Activated naive CD8-positive, alpha-beta T cell treated with anti-CD3 and anti-CD28 coated beads, Interleukin-2, amount 50 U/mL, for 24 hours (primary cell): ENCODE results near the gene FRRS1.
"Not testable (repeated sequence)": the region's sequence is repeated elsewhere in the genome, so short reads cannot be mapped to it uniquely, and the experiment has no call there.

Experiments
- ATAC-seq: fragments of 150-1000 bp; cut with Tn5 transposase; one replicate; pipeline ENCODE4 v1.10.0; 2021
- DNase-seq: peaks from one replicate; pipeline ENCODE4 v3.0.0; 2021
- H3K27ac Mint-ChIP-seq: one replicate; pipeline ENCODE4 v1.8.0; 2021; ENCODE audit warnings: mild to moderate bottlenecking, mixed read lengths
- H3K27me3 Mint-ChIP-seq: one replicate; pipeline ENCODE4 v1.8.0; 2021; ENCODE audit warnings: mixed read lengths
- H3K36me3 Mint-ChIP-seq: one replicate; pipeline ENCODE4 v1.8.0; 2021; ENCODE audit warnings: low read depth, mixed read lengths
- H3K4me1 Mint-ChIP-seq: one replicate; pipeline ENCODE4 v1.8.0; 2021; ENCODE audit warnings: mixed read lengths
- H3K4me3 Mint-ChIP-seq: one replicate; pipeline ENCODE4 v1.8.0; 2021; ENCODE audit warnings: mild to moderate bottlenecking, moderate library complexity, mixed read lengths
- H3K9me3 Mint-ChIP-seq: one replicate; pipeline ENCODE4 v1.8.0; 2021; ENCODE audit warnings: mixed read lengths

FRRS1 gene

DNA sequence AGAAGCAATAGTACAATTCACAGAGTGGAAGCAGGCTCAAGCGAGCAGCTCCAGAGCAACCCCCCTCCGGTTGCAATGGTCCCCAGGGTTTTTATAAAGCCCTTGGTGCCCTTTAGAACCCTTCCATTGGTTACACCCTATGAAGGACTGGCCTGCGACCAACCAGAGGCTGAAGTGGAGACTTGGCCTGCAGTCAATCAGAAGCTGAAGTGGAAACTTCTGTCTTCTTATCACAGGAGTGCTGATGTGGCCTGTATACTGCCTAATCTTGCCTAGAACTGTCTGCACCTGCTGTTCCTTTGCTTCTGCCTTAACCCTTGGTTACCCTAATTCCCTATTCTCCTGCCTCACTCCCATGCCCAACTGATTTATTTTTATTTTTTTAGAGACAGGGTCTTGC is 15.4 kb upstream of the FRRS1 start:
- Mint-ChIP-seq H3K27me3 (peaks cover 34% of the 10 kb centered on the region), H3K9me3 (no peaks in the 10 kb centered on the region), H3K36me3 (no peaks in the 10 kb centered on the region), H3K27ac (no peak overlapping the region), H3K4me1 (peaks cover 20% of the 10 kb centered on the region), H3K4me3 (no peak overlapping the region)
- DNase-seq (no peak), ATAC-seq (no peak)

- Mint-ChIP-seq H3K27ac (no peak overlapping the region), H3K4me3 (no peak overlapping the region), H3K27me3 (peaks cover 23% of the 10 kb centered on the region), H3K36me3 (no peaks in the 10 kb centered on the region), H3K9me3 (no peaks in the 10 kb centered on the region), H3K4me1 (no peaks in the 10 kb centered on the region)
- no peak for DNase-seq
- no peak for ATAC-seq
These were observed 11.3 kb upstream of the FRRS1 start for GRCh38 chr1:99777752-99778151.

DNA sequence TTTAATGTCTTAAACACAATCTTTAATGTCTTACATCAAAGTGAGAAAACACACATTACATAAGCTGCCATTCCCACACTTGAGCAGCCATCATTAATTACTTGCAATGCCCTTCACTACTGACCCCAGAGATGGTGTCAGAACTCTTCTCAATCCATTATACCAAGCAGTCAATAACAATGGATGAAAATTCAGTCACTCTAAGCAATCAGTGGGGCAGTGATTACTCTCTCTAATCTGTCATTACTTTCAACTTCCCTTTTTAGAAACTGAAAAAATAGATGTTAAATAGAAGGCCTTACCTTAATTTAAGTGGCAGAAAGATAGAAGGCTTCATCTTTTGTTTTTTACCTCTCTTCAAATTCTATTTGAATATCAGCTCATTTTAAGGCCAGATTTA is 9.7 kb upstream of the FRRS1 start:
- Mint-ChIP-seq H3K27ac (no peak overlapping the region), H3K9me3 (no peaks in the 10 kb centered on the region), H3K4me1 (no peaks in the 10 kb centered on the region), H3K27me3 (peaks cover 13% of the 10 kb centered on the region), H3K36me3 (no peaks in the 10 kb centered on the region), H3K4me3 (no peak overlapping the region)
- ATAC-seq (no peak), DNase-seq (no peak)

GRCh38 chr1:99772809-99773208 is 6.4 kb upstream of the FRRS1 start:
- H3K9me3 Mint-ChIP-seq: no peaks in the 10 kb centered on the region
- no peak for DNase-seq
- no peaks in the 10 kb centered on the region for H3K27me3 Mint-ChIP-seq
- H3K4me1 Mint-ChIP-seq: no peaks in the 10 kb centered on the region
- no peak for ATAC-seq
- H3K27ac Mint-ChIP-seq: no peak overlapping the region
- no peaks in the 10 kb centered on the region for H3K36me3 Mint-ChIP-seq
- H3K4me3 Mint-ChIP-seq: no peak overlapping the region

- Mint-ChIP-seq H3K27ac (no peak overlapping the region), H3K9me3 (no peaks in the 10 kb centered on the region), H3K27me3 (no peaks in the 10 kb centered on the region), H3K36me3 (no peaks in the 10 kb centered on the region), H3K4me3 (no peak overlapping the region), H3K4me1 (no peaks in the 10 kb centered on the region)
- DNase-seq (no peak), ATAC-seq (no peak)
These were observed 5.1 kb upstream of the FRRS1 start for GRCh38 chr1:99771513-99771918.

DNA sequence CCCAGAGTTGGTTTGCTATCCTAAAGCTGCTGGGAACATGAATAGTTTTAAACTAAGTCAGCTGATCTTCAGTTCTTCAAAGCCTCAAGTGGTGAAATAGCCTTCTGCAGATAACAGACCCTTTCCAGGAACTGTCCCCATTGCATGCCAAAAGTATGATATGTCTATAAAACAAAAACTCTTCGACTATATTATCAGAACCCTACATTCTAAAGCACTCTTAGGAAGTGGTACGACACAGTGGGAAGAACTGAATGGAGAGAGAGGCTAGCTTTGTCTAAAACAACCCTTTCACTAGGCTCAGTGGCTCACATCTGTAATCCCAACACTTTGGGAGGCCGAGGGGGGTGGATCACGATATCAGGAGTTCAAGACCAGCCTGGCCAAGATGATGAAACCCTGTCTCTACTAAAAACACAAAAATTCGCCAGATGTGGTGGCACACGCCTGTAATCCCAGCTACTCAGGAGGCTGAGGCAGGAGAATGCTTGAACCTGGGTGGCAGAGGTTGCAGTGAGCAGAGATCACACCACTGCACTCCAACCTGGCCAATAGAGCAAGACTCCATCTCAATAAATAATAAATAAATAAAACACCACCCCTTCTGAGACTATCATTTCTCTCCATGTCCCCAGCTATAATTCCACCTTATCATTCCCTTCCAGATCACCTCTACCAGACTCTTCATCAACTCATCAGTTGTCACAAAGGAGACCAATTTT is 2.2 kb upstream of the FRRS1 start:
- no peak overlapping the region for H3K4me3 Mint-ChIP-seq
- no peaks in the 10 kb centered on the region for H3K9me3 Mint-ChIP-seq
- ATAC-seq (no peak), DNase-seq (no peak)
- H3K4me1 Mint-ChIP-seq: peaks cover 3% of the 10 kb centered on the region
- no peaks in the 10 kb centered on the region for H3K27me3 Mint-ChIP-seq
- H3K36me3 Mint-ChIP-seq: no peaks in the 10 kb centered on the region
- no peak overlapping the region for H3K27ac Mint-ChIP-seq

DNA sequence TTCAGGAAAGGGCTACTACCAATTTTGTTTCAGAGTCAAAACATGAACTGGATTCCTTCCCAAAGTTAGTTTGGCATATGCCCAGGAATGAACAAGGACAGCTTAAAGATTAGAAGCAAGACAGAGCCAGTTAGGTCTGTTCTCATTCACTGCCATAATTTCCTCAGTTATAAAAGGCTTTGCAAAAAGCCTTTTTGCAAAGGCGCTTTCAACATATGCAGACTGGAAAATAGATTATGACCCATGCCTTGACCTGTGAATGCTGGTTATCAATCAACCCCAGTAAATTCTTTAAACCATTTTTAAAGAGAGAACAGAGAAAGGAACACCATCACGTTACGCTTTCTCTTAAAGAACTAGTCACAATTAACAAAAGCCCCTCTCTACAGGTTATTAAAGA is 1.7 kb upstream of the FRRS1 start:
- Mint-ChIP-seq H3K9me3 (no peaks in the 10 kb centered on the region), H3K36me3 (no peaks in the 10 kb centered on the region), H3K27me3 (no peaks in the 10 kb centered on the region), H3K27ac (no peak overlapping the region), H3K4me3 (no peak overlapping the region), H3K4me1 (peaks cover 3% of the 10 kb centered on the region)
- DNase-seq (no peak), ATAC-seq (no peak)

DNA sequence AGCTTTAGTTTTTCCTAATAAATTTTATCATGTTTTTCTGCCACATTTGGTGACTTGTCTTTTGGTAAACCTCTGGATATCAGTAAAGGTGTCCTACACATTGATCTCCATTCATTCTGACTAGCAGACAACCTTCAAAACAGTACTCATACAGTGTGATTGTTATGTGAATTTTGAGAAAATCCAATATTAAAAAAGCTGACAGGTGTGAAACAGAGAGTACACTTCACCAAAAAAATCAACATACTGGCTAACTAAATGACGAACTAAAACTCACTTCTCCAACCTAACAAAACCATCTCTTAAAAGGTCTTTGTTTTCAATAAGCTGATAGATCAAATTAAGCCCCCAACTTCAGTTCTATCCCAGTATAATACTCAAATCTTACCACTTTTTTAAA is 1.5 kb downstream of the FRRS1 start:
- H3K27me3 Mint-ChIP-seq: no peaks in the 10 kb centered on the region
- ATAC-seq: no peak
- H3K9me3 Mint-ChIP-seq: no peaks in the 10 kb centered on the region
- H3K4me3 Mint-ChIP-seq: no peak overlapping the region
- H3K27ac Mint-ChIP-seq: no peak overlapping the region
- peaks cover 3% of the 10 kb centered on the region for H3K4me1 Mint-ChIP-seq
- DNase-seq: no peak
- no peaks in the 10 kb centered on the region for H3K36me3 Mint-ChIP-seq

- no peak for DNase-seq
- Mint-ChIP-seq H3K9me3 (no peaks in the 10 kb centered on the region), H3K4me1 (peaks cover 3% of the 10 kb centered on the region), H3K27ac (no peak overlapping the region), H3K36me3 (no peaks in the 10 kb centered on the region), H3K27me3 (no peaks in the 10 kb centered on the region), H3K4me3 (no peak overlapping the region)
- no peak for ATAC-seq
These were observed 2.0 kb downstream of the FRRS1 start for GRCh38 chr1:99764439-99764838.

- Mint-ChIP-seq H3K4me3 (no peak overlapping the region), H3K9me3 (no peaks in the 10 kb centered on the region), H3K4me1 (peaks cover 8% of the 10 kb centered on the region), H3K27me3 (no peaks in the 10 kb centered on the region), H3K36me3 (no peaks in the 10 kb centered on the region), H3K27ac (no peak overlapping the region)
- ATAC-seq (no peak), DNase-seq (no peak)
These were observed 2.5 kb downstream of the FRRS1 start for GRCh38 chr1:99763956-99764355.

DNA sequence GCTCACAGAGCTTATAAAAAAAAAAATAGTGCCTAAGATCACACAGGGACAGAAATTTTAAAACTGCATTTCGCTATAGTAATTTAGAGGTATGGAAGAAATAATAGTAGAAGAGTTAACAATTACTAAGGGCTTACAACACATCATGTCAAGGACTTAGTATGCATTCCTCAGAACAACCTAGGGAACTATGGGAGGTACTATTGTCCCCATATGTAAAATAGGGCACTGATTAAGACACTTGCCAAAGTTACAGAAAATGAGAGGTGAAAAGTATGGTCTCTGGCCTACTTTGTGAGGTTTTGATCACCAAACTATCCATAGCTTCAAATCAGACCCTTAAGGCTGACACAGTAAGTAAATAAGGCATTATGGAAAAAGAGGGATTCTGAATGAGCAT is 4.7 kb downstream of the FRRS1 start:
- Mint-ChIP-seq H3K27ac (no peak overlapping the region), H3K4me1 (peaks cover 21% of the 10 kb centered on the region), H3K4me3 (no peak overlapping the region), H3K9me3 (no peaks in the 10 kb centered on the region), H3K27me3 (no peaks in the 10 kb centered on the region), H3K36me3 (no peaks in the 10 kb centered on the region)
- no peak for DNase-seq
- no peak for ATAC-seq

DNA sequence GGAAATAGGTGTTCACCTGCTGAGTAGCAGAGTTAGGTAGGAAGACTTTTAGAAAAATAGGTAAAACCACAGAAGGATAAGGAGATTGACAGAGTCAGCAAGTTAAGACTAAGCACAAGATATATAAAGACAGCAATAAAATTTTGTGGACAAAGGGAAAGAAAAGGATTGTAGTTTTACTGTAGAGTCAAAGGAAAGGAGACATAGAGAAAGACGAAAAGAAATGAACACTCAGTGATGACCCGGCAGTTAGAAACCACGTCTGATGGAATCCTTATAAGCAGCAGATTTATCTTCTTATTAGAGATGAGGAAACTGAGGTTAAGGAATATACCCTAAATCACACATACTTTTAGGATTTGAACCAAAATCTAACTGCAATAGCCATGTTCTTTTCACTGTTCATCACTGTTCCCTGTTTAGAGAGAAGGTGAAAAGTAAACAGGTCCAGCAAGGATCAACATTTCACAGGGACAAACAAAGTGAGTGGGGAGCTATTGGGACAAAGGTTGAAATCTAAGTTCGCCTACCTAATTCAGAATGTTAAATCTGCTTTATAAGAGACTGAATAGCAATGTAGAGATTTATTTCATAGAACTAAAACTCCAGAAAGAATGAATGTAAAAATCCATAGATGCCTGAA is 6.8 kb downstream of the FRRS1 start:
- Mint-ChIP-seq H3K4me1 (peaks cover 17% of the 10 kb centered on the region), H3K9me3 (no peaks in the 10 kb centered on the region), H3K27me3 (no peaks in the 10 kb centered on the region), H3K4me3 (no peak overlapping the region), H3K27ac (no peak overlapping the region), H3K36me3 (no peaks in the 10 kb centered on the region)
- DNase-seq (no peak), ATAC-seq (no peak)

DNA sequence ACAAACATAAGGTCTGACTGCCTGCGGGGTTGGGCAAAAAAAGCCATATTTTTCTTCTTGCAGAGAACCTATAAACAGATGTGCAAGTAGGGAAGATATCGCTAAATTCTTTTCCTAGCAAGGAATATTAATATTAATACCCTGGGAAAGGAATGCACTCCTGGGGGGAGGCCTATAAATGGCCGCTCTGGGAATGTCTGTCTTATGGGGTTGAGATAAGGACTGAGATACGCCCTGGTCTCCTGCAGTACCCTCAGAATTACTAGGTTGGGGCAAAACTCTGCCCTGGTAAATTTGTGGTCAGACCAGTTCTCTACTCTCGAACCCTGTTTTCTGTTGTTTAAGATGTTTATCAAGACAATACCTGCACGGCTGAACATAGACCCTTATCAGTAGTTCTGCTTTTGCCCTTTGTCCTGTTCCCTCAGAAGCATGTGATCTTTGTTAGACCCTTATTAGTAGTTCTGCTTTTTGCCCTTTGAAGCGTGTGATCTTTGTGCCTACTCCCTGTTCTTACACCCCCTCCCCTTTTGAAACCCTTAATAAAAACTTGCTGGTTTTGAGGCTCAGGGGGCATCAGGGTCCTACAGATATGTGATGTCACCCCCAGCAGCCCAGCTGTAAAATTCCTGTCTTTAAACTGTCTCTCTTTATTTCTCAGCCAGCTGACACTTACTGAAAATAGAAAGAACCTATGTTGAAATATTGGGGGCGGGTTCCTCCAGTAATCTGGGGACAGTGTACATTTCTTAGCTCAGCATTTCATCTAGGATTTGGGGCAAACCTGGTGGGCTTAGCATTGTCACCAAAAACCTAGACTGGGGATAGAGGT is 7.5 kb downstream of the FRRS1 start:
- H3K27ac Mint-ChIP-seq, H3K9me3 Mint-ChIP-seq, H3K4me3 Mint-ChIP-seq, ATAC-seq, H3K36me3 Mint-ChIP-seq, DNase-seq, H3K27me3 Mint-ChIP-seq: not testable (repeated sequence)
- peaks cover 17% of the 10 kb centered on the region for H3K4me1 Mint-ChIP-seq

DNA sequence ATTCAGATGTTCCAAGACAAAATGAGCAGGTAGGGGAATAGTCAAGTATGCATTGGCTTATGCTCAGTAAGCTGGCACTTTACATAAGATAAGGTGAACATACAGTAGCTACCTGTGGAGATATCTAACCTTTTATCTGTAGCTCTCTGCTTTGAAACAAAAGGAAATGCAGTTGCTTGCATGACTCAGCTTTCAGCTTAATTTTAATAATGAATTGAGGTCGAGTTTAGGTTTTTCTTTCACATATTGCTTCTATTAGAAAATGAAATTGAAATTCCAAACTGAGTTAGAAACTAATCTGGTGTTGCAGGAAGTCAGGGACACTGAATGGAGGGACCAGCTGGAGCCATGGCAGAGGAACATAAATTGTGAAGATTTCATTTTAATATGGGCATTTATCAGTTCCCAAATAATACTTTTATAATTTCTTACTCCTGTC is 8.3 kb downstream of the FRRS1 start:
- DNase-seq: no peak
- Mint-ChIP-seq H3K36me3 (no peaks in the 10 kb centered on the region), H3K27ac (no peak overlapping the region), H3K27me3 (no peaks in the 10 kb centered on the region), H3K9me3 (no peaks in the 10 kb centered on the region), H3K4me1 (peaks cover 17% of the 10 kb centered on the region), H3K4me3 (no peak overlapping the region)
- ATAC-seq: peak; percentile 36

DNA sequence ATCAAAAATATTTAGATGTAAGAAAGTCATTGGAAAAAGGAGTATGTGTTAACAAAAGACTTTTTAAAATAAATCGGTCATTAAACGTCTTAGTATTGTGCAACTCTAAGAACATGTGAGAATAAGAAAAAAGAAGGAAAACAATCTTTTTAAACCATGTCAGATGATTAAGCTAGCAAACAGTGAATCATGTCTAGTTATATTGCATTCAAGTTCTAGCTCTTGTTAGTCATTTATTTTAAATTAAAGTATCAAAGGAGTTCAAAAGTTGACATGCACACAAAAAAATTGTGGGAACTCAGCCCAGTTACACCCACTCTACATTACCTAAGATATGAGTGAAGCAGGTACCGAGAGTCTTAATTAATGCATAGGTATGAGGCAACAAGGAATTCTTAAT is 9.8 kb downstream of the FRRS1 start:
- no peak for ATAC-seq
- peaks cover 4% of the 10 kb centered on the region for H3K9me3 Mint-ChIP-seq
- H3K4me3 Mint-ChIP-seq: no peak overlapping the region
- H3K27ac Mint-ChIP-seq: no peak overlapping the region
- H3K27me3 Mint-ChIP-seq: no peaks in the 10 kb centered on the region
- peaks cover 2% of the 10 kb centered on the region for H3K36me3 Mint-ChIP-seq
- DNase-seq: no peak
- peaks cover 25% of the 10 kb centered on the region for H3K4me1 Mint-ChIP-seq
